PC-3 (cell line): ENCODE data around the gene MEP1B.

Source experiments
- CTCF ChIP-seq: fragments of 300-600 bp; sonication (generic); conservative IDR thresholded peaks from 2 replicates; pipeline ENCODE4 v1.5.1; 2017; ENCODE audit warnings: antibody characterized with exemption, low read depth, mild to moderate bottlenecking, low read length
- EZH2phosphoT487 ChIP-seq: fragments of 300-600 bp; sonication (generic); IDR thresholded peaks from 2 replicates; pipeline ENCODE4 v1.6.1; 2018; ENCODE audit warnings: mild to moderate bottlenecking, antibody characterized with exemption, low read length, borderline replicate concordance

GRCh38 chr18:32173654-32174053 lies 16.2 kb upstream of the MEP1B start:
- TF ChIP-seq CTCF: no peak
- TF ChIP-seq EZH2phosphoT487: no peak
